Measurements from ENCODE around the gene OR56A3. TPM values are rescaled to one million over a fixed set of nuclear protein-coding genes. Genes with fewer than 3 reads are reported as not detected.

The OR56A3 gene
- total and polyA plus RNA-seq, 2 experiments from 2014 or later, result not detected

GRCh38 chr11:5892908-5893307 is 49.1 kb upstream of the OR56A3 start, which contains the start of gene OR52E5:
OR52E5 (plus strand) TSS chr11:5893208; CDS start chr11:5900777, 7,569 bp downstream.
- ATAC-seq (no peak), DNase-seq (ENCODE audit: low spot score) (no peak)
- Histone ChIP-seq H3K27me3 (ENCODE audit: insufficient read depth) (no peaks in the 10 kb centered on the region), H2AFZ (no peak within 1 kb of the TSS), H3F3A (replicated peaks; ENCODE audit: low read depth) (no peaks in the 10 kb centered on the region), H3K36me3 (ENCODE audit: insufficient read depth) (no peaks in the 10 kb centered on the region), H3K27ac (ENCODE audit: low read depth) (no peak within 1 kb of the TSS), H3K79me2 (replicated peaks; ENCODE audit: insufficient read depth) (no peaks in the 10 kb centered on the region), H4K20me1 (replicated peaks; ENCODE audit: insufficient read depth) (no peaks in the 10 kb centered on the region), H3K4me1 (ENCODE audit: insufficient read depth) (no peaks in the 10 kb centered on the region), H3K9me2 (ENCODE audit: insufficient read depth) (no peaks in the 10 kb centered on the region), H3K4me3 (no peak within 1 kb of the TSS), H3K4me2 (no peak within 1 kb of the TSS)
- no peak within 1 kb of the TSS for H3K4me3 Mint-ChIP-seq
- H3K36me3 Mint-ChIP-seq (ENCODE audit: low read depth), result no peaks in the 10 kb centered on the region
- TF ChIP-seq STAT1 (IDR thresholded peaks at IDR 0.05; ENCODE audit: unreplicated experiment) (no peak), EZH2 (IDR thresholded peaks at IDR 0.05; ENCODE audit: low read depth, unreplicated experiment) (no peak), CREB1 (CRISPR knock-in tag; IDR thresholded peaks at IDR 0.05; ENCODE audit: low read depth) (no peak), ZNF331 (CRISPR knock-in tag; IDR thresholded peaks at IDR 0.05; ENCODE audit: low read depth) (no peak), NANOG (IDR thresholded peaks at IDR 0.05; ENCODE audit: borderline replicate concordance) (no peak), POLR2AphosphoS5 (IDR thresholded peaks at IDR 0.05; ENCODE audit: low read depth) (no peak), ZNF462 (CRISPR knock-in tag; IDR thresholded peaks at IDR 0.05) (no peak), JUNB (IDR thresholded peaks at IDR 0.05; ENCODE audit: unreplicated experiment) (no peak), ZNF114 (CRISPR knock-in tag; IDR thresholded peaks at IDR 0.05) (no peak), EZH2phosphoT487 (IDR thresholded peaks at IDR 0.05; ENCODE audit: unreplicated experiment) (no peak), CTCF (conservative IDR thresholded peaks at IDR 0.05; ENCODE audit: low read depth in 2 of 2) (no peak), ETS1 (IDR thresholded peaks at IDR 0.05) (no peak)
- TF ChIP-seq, protein P1, sequence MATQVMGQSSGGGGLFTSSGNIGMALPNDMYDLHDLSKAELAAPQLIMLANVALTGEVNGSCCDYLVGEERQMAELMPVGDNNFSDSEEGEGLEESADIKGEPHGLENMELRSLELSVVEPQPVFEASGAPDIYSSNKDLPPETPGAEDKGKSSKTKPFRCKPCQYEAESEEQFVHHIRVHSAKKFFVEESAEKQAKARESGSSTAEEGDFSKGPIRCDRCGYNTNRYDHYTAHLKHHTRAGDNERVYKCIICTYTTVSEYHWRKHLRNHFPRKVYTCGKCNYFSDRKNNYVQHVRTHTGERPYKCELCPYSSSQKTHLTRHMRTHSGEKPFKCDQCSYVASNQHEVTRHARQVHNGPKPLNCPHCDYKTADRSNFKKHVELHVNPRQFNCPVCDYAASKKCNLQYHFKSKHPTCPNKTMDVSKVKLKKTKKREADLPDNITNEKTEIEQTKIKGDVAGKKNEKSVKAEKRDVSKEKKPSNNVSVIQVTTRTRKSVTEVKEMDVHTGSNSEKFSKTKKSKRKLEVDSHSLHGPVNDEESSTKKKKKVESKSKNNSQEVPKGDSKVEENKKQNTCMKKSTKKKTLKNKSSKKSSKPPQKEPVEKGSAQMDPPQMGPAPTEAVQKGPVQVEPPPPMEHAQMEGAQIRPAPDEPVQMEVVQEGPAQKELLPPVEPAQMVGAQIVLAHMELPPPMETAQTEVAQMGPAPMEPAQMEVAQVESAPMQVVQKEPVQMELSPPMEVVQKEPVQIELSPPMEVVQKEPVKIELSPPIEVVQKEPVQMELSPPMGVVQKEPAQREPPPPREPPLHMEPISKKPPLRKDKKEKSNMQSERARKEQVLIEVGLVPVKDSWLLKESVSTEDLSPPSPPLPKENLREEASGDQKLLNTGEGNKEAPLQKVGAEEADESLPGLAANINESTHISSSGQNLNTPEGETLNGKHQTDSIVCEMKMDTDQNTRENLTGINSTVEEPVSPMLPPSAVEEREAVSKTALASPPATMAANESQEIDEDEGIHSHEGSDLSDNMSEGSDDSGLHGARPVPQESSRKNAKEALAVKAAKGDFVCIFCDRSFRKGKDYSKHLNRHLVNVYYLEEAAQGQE (IDR thresholded peaks at IDR 0.05; ENCODE audit: unreplicated experiment), result no peak
- H3K27ac Mint-ChIP-seq, result no peak within 1 kb of the TSS
- H3K4me1 Mint-ChIP-seq, result peaks cover 1% of the 10 kb centered on the region; the same call in 2 of the 3 replicates
- H3K9me3 Mint-ChIP-seq, result no peaks in the 10 kb centered on the region
- H3K27me3 Mint-ChIP-seq (ENCODE audit: insufficient read depth, low read depth, poor library complexity), result no peaks in the 10 kb centered on the region

All from GM23338 (cell line).